GM23338 (cell line): ENCODE results near the gene TUB. TPM values are rescaled to one million over a fixed set of nuclear protein-coding genes. Genes with fewer than 3 reads are reported as not detected.

ENCODE experiments used
- ATAC-seq: fragments of 200-7000 bp; cut with Tn5 transposase; 3 replicates; pipeline ENCODE4 v1.9.1; 2020
- DNase-seq: peaks from one replicate; pipeline ENCODE4 v3.0.0-alpha.2; 2015; ENCODE audit warnings: low spot score
- H2AFZ ChIP-seq: fragments of 200-600 bp; sonication (generic); 2 replicates; pipeline ENCODE4 v1.8.0; 2016; ENCODE audit warnings: antibody characterized with exemption, mild to moderate bottlenecking, moderate library complexity
- H3F3A ChIP-seq: fragments of 200-600 bp; sonication (generic); replicated peaks from 2 replicates; pipeline ENCODE4 v1.8.0; 2017; ENCODE audit warnings: antibody characterized with exemption, mixed run types, low read depth
- H3K27ac ChIP-seq: fragments of 200-600 bp; sonication (generic); 2 replicates; pipeline ENCODE4 v1.6.1; 2016; ENCODE audit warnings: low read depth
- H3K27me3 ChIP-seq: fragments of 200-600 bp; sonication (generic); 2 replicates; pipeline ENCODE4 v1.8.0; 2016; ENCODE audit warnings: mild to moderate bottlenecking, mixed run types, moderate library complexity; ENCODE audit not compliant: insufficient read depth
- H3K36me3 ChIP-seq: fragments of 200-600 bp; sonication (generic); 2 replicates; pipeline ENCODE4 v1.8.0; 2016; ENCODE audit warnings: mild to moderate bottlenecking; ENCODE audit not compliant: insufficient read depth
- H3K4me1 ChIP-seq: fragments of 200-600 bp; sonication (generic); 2 replicates; pipeline ENCODE4 v1.8.0; 2016; ENCODE audit warnings: mild to moderate bottlenecking, moderate library complexity; ENCODE audit not compliant: insufficient read depth
- H3K4me2 ChIP-seq: fragments of 200-600 bp; sonication (generic); 2 replicates; pipeline ENCODE4 v1.7.1; 2017; ENCODE audit warnings: mixed run types
- H3K4me3 ChIP-seq: fragments of 200-600 bp; sonication (generic); 2 replicates; pipeline ENCODE4 v1.6.1; 2016; ENCODE audit warnings: mixed run types
- H3K79me2 ChIP-seq: fragments of 200-600 bp; sonication (generic); replicated peaks from 2 replicates; pipeline ENCODE4 v1.8.0; 2017; ENCODE audit warnings: mild to moderate bottlenecking; ENCODE audit not compliant: insufficient read depth
- H3K9me2 ChIP-seq: fragments of 200-600 bp; sonication (generic); 2 replicates; pipeline ENCODE4 v1.8.0; 2017; ENCODE audit not compliant: insufficient read depth
- H4K20me1 ChIP-seq: fragments of 200-600 bp; sonication (generic); replicated peaks from 2 replicates; pipeline ENCODE4 v1.8.0; 2017; ENCODE audit warnings: mild to moderate bottlenecking; ENCODE audit not compliant: insufficient read depth
- H3K27ac Mint-ChIP-seq: 2 replicates; pipeline ENCODE4 v1.8.0; 2020; ENCODE audit warnings: inconsistent platforms, mild to moderate bottlenecking, moderate library complexity, mixed read lengths
- H3K27me3 Mint-ChIP-seq: 3 replicates; pipeline ENCODE4 v1.8.0; 2022; ENCODE audit warnings: low read depth, mild to moderate bottlenecking, moderate library complexity, mixed read lengths, inconsistent platforms; ENCODE audit not compliant: insufficient read depth, poor library complexity
- H3K36me3 Mint-ChIP-seq: 3 replicates; pipeline ENCODE4 v1.8.0; 2021; ENCODE audit warnings: low read depth, mild to moderate bottlenecking, inconsistent platforms, moderate library complexity, mixed read lengths
- H3K4me1 Mint-ChIP-seq: 3 replicates; pipeline ENCODE4 v1.8.0; 2020; ENCODE audit warnings: mild to moderate bottlenecking, inconsistent platforms, mixed read lengths
- H3K4me3 Mint-ChIP-seq: 3 replicates; pipeline ENCODE4 v1.8.0; 2021; ENCODE audit warnings: moderate library complexity, mild to moderate bottlenecking, inconsistent platforms, mixed read lengths
- H3K9me3 Mint-ChIP-seq: 3 replicates; pipeline ENCODE4 v1.8.0; 2020; ENCODE audit warnings: moderate library complexity, mild to moderate bottlenecking, inconsistent platforms, mixed read lengths
- CREB1 ChIP-seq: fragments of 250-450 bp; sonication (Bioruptor Pico); IDR thresholded peaks from 2 replicates; pipeline ENCODE4 v1.5.0; 2020; ENCODE audit warnings: low read depth, mild to moderate bottlenecking, moderate library complexity
- CTCF ChIP-seq, 2 experiments: fragments of 200-600 bp in 1 of 2; sonication (generic) in 1 of 2; conservative IDR thresholded peaks; 2 replicates each; pipeline versions ENCODE4 v1.5.1 to v1.6.1; 2016 to 2017; ENCODE audit warnings: antibody characterized with exemption in 2 of 2, low read depth in 2 of 2, mild to moderate bottlenecking in 2 of 2, moderate library complexity in 1 of 2
- EZH2 ChIP-seq: fragments of 200-600 bp; sonication (generic); IDR thresholded peaks from one replicate; pipeline ENCODE4 v1.8.0; 2017; ENCODE audit warnings: antibody characterized with exemption, mild to moderate bottlenecking, low read depth; ENCODE audit not compliant: unreplicated experiment
- EZH2phosphoT487 ChIP-seq: fragments of 200-600 bp; sonication (generic); IDR thresholded peaks from one replicate; pipeline ENCODE4 v1.8.1; 2018; ENCODE audit warnings: antibody characterized with exemption; ENCODE audit not compliant: unreplicated experiment
- JUNB ChIP-seq: IDR thresholded peaks from one replicate; pipeline ENCODE4 v1.6.1; 2016; ENCODE audit warnings: antibody characterized with exemption; ENCODE audit not compliant: unreplicated experiment
- NANOG ChIP-seq: IDR thresholded peaks from 2 replicates; pipeline ENCODE4 v1.6.1; 2016; ENCODE audit warnings: antibody characterized with exemption, borderline replicate concordance
- POLR2AphosphoS5 ChIP-seq: IDR thresholded peaks from 2 replicates; pipeline ENCODE4 v1.6.1; 2016; ENCODE audit warnings: antibody characterized with exemption, low read depth
- REST ChIP-seq: IDR thresholded peaks from one replicate; pipeline ENCODE4 v1.6.1; 2018; ENCODE audit warnings: antibody characterized with exemption; ENCODE audit not compliant: unreplicated experiment
- STAT1 ChIP-seq: IDR thresholded peaks from one replicate; pipeline ENCODE4 v1.6.1; 2016; ENCODE audit warnings: antibody characterized with exemption; ENCODE audit not compliant: unreplicated experiment
- ZNF114 ChIP-seq: fragments of 250-450 bp; sonication (Bioruptor Pico); IDR thresholded peaks from 2 replicates; pipeline ENCODE4 v1.5.0; 2020; ENCODE audit warnings: mild to moderate bottlenecking, moderate library complexity
- ZNF331 ChIP-seq: fragments of 250-450 bp; sonication (Bioruptor Pico); IDR thresholded peaks from 2 replicates; pipeline ENCODE4 v1.5.0; 2020; ENCODE audit warnings: low read depth, mild to moderate bottlenecking, moderate library complexity
- ZNF462 ChIP-seq: fragments of 250-450 bp; sonication (Bioruptor Pico); IDR thresholded peaks from 2 replicates; pipeline ENCODE4 v1.5.0; 2020; ENCODE audit warnings: mild to moderate bottlenecking, moderate library complexity
- polyA plus RNA-seq: library from polyadenylated mRNA; unstranded; fragments of >200 nt; fragmentation: Nextera tagmentation; extraction: Ambion mirVana; gene quantifications from 2 replicates; pipeline ENCODE4 v1.2.1, GENCODE V29; 2016
- total RNA-seq: library from RNA; depleted of rRNA; stranded (reverse); fragments of >200 nt; shearing (Covaris generic); gene quantifications from 2 replicates; pipeline ENCODE4 v1.2.3, GENCODE V29; 2014
- TF ChIP-seq, protein P1 (sequence below): IDR thresholded peaks from 2 replicates; pipeline ENCODE4 v1.6.1; 2016; ENCODE audit warnings: antibody characterized with exemption

Gene TUB
- total and polyA plus RNA-seq, 2 experiments from 2014 or later, result 5.5 to 30.4 TPM

DNA sequence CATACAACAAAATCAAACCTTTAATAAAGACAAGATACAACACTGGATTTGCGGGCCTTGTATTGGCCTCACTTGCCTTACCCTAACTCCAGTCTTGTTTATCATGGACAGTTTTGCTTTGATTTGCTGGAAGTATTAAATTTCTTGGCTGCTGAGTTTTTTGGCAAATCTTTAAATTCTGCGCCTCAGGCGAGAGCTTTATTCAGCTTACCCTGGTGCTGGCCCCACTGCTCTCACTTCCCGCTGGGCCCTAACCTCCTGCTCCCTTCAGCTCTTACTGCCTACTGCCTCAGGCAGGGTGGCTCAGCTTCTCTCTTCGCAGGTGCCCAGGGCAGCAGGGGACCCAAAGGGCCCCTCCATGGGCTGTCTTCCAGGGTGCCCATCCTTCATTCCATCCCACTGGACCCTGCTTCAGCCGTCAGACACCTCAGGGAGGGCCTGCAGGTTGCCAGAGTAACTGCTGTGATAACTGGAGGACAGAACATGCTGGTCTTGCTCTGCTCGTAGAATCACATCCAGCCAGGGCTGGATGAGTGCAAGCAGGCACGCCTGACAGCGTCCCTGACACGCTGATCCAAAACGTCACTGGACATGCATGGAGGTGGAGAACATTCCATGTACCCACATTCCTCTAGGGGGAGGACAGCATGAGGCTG is 45.7 kb upstream of the TUB start:
- TF ChIP-seq EZH2, result no peak
- TF ChIP-seq ZNF331 (CRISPR knock-in tag), result no peak
- no peak for TF ChIP-seq NANOG
- no peak for TF ChIP-seq CTCF (conservative IDR thresholded peaks at IDR 0.05; ENCODE audit: low read depth in 2 of 2)
- no peak for TF ChIP-seq POLR2AphosphoS5
- TF ChIP-seq, protein P1, sequence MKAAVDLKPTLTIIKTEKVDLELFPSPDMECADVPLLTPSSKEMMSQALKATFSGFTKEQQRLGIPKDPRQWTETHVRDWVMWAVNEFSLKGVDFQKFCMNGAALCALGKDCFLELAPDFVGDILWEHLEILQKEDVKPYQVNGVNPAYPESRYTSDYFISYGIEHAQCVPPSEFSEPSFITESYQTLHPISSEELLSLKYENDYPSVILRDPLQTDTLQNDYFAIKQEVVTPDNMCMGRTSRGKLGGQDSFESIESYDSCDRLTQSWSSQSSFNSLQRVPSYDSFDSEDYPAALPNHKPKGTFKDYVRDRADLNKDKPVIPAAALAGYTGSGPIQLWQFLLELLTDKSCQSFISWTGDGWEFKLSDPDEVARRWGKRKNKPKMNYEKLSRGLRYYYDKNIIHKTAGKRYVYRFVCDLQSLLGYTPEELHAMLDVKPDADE, result no peak
- no peak for TF ChIP-seq CREB1 (CRISPR knock-in tag)
- TF ChIP-seq ZNF462 (CRISPR knock-in tag), result no peak
- no peak for TF ChIP-seq EZH2phosphoT487
- TF ChIP-seq ZNF114 (CRISPR knock-in tag), result no peak
- TF ChIP-seq STAT1, result no peak
- TF ChIP-seq JUNB, result no peak
- no peak for TF ChIP-seq REST
- ATAC-seq, result no peak
- Mint-ChIP-seq H3K27ac (no peak overlapping the region), H3K27me3 (peaks cover 11% of the 10 kb centered on the region), H3K4me1 (peaks cover 17% of the 10 kb centered on the region), H3K36me3 (no peaks in the 10 kb centered on the region), H3K9me3 (no peaks in the 10 kb centered on the region), H3K4me3 (no peak overlapping the region)
- H3K4me2 ChIP-seq, result no peak overlapping the region
- no peaks in the 10 kb centered on the region for H3K79me2 ChIP-seq
- H3K36me3 ChIP-seq, result no peaks in the 10 kb centered on the region
- H3K9me2 ChIP-seq, result no peaks in the 10 kb centered on the region
- H3F3A ChIP-seq, result 0 out of 2 replicates have a peak, but pooled peaks cover 3% of the 10 kb centered on the region
- peaks cover 9% of the 10 kb centered on the region; the same call in 1 of the 2 replicates for H3K4me1 ChIP-seq
- H3K27me3 ChIP-seq, result no peaks in the 10 kb centered on the region
- no peak overlapping the region for H2AFZ ChIP-seq
- DNase-seq, result no peak
- H3K4me3 ChIP-seq, result no peak overlapping the region
- no peak overlapping the region for H3K27ac ChIP-seq
- H4K20me1 ChIP-seq, result no peaks in the 10 kb centered on the region
